ENCODE results near the gene GPSM1.

The GPSM1 gene

DNA sequence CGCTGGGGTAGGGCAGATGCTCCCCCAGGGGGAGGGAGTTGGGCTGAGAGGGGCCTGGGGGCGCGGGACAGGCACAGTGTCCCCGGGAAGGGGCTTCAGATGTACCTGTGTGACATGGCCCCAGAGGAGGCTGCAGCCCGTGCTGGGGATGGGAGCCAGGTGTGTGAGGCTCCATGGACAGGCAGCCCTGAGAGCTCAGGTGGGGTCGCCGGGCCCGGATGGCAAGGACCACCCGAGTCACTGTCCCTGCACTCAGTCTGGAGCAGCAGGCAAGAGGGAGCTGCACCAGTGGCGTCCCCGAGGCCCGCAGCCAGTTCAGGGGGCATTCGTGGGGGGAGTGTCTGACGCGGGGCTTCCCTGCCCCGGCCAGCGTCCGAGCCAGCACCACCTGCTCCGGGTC, 42.4 kb upstream of the GPSM1 start:
- H3K4me3 ChIP-seq (ENCODE audit: low read depth, low read length), result no peak overlapping the region
- ChIA-PET POLR2A (no interaction called here), CTCF (interaction anchor here (0.6 to 4.4 kb wide), 13 partner anchors 10 to 152 kb away, joined by 3 to 36 read pairs (median 7); no protein-coding TSS in a partner anchor)
- no peak for DNase-seq (ENCODE audit: low read depth, low spot score)
- TF ChIP-seq, protein P1, sequence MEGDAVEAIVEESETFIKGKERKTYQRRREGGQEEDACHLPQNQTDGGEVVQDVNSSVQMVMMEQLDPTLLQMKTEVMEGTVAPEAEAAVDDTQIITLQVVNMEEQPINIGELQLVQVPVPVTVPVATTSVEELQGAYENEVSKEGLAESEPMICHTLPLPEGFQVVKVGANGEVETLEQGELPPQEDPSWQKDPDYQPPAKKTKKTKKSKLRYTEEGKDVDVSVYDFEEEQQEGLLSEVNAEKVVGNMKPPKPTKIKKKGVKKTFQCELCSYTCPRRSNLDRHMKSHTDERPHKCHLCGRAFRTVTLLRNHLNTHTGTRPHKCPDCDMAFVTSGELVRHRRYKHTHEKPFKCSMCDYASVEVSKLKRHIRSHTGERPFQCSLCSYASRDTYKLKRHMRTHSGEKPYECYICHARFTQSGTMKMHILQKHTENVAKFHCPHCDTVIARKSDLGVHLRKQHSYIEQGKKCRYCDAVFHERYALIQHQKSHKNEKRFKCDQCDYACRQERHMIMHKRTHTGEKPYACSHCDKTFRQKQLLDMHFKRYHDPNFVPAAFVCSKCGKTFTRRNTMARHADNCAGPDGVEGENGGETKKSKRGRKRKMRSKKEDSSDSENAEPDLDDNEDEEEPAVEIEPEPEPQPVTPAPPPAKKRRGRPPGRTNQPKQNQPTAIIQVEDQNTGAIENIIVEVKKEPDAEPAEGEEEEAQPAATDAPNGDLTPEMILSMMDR (IDR thresholded peaks at IDR 0.05; ENCODE audit: insufficient read depth, low read length, missing control alignments), result no peak

DNA sequence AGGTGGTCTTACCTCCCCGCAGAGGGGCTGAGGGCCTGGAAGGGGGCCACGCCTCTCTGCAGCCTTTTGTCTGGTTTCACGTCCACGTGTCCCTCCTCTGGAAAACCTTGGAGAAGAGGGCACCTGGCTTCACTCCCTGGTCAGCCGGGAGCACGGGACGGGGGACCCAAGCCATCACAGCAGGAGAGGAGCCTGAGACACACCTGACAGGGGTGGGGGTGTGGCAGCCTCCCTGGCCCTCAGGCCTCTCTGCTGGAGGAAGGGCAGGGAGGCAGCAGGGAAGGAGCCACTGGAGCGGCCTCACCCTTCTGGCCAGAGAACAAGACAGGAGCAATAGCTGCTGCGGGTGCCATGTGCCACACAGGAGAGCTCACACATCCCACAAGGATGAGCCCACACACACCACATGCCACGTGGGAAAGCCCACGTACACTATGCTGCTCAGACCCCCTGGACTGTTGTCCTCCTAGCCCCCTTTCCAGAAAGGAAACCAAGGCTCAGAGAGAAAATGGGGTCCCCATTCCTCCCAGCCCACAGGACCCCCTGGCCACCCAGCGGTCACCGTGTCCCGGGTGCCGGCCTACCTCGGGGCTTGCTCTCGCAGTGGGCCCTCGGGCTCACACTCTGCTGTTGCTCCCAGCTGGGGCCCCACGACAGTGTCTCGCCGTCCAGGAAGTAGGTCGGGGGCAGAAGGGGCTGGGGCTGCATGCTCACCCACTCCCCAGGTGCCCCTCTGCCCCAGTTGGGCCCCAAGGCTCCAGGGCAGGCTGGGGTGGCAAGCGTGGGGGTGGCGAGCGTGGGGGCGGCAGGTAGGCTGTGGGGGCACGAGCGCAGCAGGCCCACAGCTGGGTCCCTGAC, 41.6 kb upstream of the GPSM1 start:
- POLR2A ChIA-PET, result no interaction called here
- CTCF ChIA-PET, result interaction anchor here (0.6 to 4.1 kb wide), 7 partner anchors 8 to 319 kb away, joined by 3 to 25 read pairs (median 7); no protein-coding TSS in a partner anchor
- TF ChIP-seq, protein P1 (IDR thresholded peaks at IDR 0.05; ENCODE audit: insufficient read depth, low read length, missing control alignments), result no peak
- H3K4me3 ChIP-seq (ENCODE audit: low read depth, low read length), result no peak overlapping the region
- DNase-seq (ENCODE audit: low read depth, low spot score), result no peak

DNA sequence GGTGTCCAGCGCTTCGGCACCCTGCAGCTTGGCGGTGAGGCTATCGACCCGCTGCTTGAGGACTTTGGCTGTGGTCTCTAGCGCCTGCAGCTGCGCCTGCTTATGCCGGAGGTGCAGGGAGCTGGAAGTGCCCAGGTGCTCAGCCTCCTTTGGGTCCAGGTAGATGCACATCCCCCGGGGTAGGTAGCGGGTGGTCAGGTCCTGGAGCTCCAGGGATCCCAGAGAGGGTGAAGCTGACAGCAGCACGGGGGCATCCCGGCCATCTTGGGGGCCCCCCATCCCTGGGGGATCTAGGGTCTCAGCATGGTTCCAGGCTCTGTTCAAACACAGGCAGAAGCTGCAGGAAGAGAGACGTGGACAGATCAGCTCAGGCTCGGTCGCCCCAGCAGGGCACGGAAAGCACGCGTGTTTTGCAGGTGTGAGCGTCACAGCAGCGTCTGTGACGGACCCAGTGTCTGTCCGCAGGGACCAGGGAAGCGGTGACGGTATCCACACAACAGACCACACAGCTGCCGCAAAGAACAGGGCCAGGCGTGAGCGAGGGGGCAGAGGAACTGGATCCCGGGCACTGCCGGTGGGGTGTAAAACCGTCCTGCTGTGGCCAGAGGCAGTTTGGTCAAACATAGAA, 40.9 kb upstream of the GPSM1 start:
- TF ChIP-seq, protein P1 (IDR thresholded peaks at IDR 0.05; ENCODE audit: insufficient read depth, low read length, missing control alignments), result no peak
- CTCF ChIA-PET, result interaction anchor here (0.9 to 4.1 kb wide), 7 partner anchors 8 to 320 kb away, joined by 3 to 25 read pairs (median 7); no protein-coding TSS in a partner anchor
- H3K4me3 ChIP-seq (ENCODE audit: low read depth, low read length), result no peak overlapping the region
- DNase-seq (ENCODE audit: low read depth, low spot score), result no peak
- POLR2A ChIA-PET, result no interaction called here

DNA sequence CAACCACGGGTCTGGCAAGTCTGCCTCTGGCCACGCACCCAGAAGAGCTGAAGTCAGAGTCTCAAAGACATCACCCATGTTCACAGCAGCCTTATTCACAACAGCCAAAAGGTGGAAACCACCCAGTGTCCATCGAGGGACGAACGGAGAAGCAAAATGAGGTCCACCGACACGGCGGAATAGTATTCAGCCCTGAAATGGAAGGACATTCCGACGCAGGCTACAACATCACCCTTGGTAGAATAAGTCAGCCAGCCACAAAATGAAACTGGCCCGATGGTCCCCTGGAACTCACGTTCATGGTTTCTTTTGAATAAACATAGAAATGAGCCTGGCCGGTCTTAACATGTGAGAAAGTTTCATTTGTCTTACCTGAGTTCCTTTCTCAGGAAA, 40.4 kb upstream of the GPSM1 start:
- DNase-seq (ENCODE audit: low read depth, low spot score), result no peak
- POLR2A ChIA-PET, result no interaction called here
- TF ChIP-seq, protein P1 (IDR thresholded peaks at IDR 0.05; ENCODE audit: insufficient read depth, low read length, missing control alignments), result no peak
- CTCF ChIA-PET, result interaction anchor here (1.0 to 4.1 kb wide), 5 partner anchors 9 to 117 kb away, joined by 3 to 25 read pairs (median 7); no protein-coding TSS in a partner anchor
- no peak overlapping the region for H3K4me3 ChIP-seq (ENCODE audit: low read depth, low read length)

DNA sequence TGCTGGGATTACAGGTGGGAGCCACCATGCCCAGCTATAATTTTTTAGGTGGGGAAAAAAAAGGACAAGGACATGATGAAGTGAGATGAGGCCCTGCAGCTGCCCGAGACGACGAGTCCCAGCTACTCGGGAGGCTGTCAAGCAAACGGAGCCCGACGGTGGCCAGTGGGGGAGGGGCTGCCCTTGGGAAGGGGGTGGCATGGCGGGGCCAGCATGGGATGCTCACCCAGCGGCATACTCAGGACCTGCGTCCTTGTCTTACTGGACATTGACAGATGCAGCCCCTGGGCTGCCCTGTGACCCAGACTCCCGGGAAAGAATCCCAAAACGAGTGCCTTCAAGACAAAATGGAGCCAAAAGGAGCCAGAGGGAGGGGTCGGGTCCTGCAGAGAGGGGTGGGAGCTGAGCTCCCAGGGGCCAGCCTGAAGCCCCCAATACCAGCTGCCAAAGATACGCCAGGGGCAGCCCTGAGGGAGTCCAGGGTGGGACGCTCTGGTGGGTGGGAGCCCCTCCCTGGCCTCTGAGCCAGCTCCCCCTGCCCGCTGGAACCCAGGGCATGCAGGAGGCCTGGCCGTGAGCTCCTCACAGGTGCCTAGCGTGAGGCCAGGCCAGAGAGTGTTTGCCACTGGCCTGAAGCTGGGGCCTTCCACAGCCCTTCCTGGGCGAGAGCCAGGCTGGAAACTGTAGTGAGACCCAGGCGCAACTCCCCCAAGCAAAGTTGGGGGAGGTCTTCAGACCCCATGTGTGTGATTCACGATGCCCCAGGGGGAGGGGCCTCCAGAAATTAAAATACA, 39.2 kb upstream of the GPSM1 start:
- TF ChIP-seq, protein P1 (IDR thresholded peaks at IDR 0.05; ENCODE audit: insufficient read depth, low read length, missing control alignments), result no peak
- CTCF ChIA-PET, result interaction anchor here (1.5 to 2.2 kb wide), 3 partner anchors 8 to 19 kb away, joined by 5 to 9 read pairs (median 7); no protein-coding TSS in a partner anchor
- no peak overlapping the region for H3K4me3 ChIP-seq (ENCODE audit: low read depth, low read length)
- no peak for DNase-seq (ENCODE audit: low read depth, low spot score)
- POLR2A ChIA-PET, result no interaction called here
